ENCODE results near the gene ATP5IF1. TPM values are rescaled to one million over a fixed set of nuclear protein-coding genes. Genes with fewer than 3 reads are reported as not detected.

Gene ATP5IF1
- total and polyA plus RNA-seq, 9 of the 15 experiments (the other 6 are each of a cell fraction or from before 2014, with no cell fraction given): 292 to 1,422 (median 388) TPM

DNA sequence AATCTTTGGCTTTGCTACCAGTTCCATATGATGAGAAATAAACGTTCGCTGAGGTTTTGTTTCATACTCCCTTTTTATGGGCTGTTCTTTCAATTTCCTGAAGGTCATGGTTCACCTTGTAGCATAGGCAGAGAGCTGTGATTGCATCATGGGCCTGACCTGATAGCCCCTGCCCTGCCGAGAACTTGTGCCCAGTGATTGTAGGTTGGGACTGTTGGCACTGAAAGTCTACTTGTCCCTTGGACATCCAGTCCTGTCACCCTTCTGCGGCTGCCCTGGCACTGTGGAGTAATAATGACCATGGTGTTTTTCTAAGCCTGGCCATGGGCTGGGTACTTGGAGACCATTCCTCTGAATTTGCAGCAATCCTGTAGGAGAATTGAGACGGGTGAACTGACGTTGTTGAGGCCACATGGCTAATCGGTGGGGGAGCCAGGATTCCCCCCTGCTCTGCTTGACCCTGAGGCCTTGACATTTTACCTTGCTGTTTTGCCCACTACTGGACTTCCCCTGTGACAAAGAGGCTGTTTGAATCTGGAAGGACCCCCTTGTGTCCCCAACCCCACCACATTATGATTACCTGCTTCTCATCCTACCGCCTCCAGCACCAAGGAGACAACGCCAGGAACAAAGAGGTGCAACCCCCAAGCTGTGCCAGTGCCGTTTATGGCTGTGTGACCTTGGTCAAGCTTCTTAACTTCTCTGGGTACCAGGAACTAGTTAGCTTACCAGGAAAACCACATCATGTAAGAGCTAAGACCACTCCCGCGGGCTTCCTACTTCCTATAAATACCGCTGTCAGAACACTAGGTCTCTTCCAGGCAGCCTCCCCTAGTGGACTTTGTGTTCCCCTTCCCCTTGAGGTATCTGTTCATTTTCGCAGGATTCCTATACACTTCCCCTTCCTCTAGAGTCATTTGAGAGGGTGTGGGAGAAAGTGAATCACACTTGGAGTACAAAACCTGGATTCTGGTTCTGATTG is 46.8 kb downstream of the ATP5IF1 start (continued):
- TF ChIP-seq, protein P1, sequence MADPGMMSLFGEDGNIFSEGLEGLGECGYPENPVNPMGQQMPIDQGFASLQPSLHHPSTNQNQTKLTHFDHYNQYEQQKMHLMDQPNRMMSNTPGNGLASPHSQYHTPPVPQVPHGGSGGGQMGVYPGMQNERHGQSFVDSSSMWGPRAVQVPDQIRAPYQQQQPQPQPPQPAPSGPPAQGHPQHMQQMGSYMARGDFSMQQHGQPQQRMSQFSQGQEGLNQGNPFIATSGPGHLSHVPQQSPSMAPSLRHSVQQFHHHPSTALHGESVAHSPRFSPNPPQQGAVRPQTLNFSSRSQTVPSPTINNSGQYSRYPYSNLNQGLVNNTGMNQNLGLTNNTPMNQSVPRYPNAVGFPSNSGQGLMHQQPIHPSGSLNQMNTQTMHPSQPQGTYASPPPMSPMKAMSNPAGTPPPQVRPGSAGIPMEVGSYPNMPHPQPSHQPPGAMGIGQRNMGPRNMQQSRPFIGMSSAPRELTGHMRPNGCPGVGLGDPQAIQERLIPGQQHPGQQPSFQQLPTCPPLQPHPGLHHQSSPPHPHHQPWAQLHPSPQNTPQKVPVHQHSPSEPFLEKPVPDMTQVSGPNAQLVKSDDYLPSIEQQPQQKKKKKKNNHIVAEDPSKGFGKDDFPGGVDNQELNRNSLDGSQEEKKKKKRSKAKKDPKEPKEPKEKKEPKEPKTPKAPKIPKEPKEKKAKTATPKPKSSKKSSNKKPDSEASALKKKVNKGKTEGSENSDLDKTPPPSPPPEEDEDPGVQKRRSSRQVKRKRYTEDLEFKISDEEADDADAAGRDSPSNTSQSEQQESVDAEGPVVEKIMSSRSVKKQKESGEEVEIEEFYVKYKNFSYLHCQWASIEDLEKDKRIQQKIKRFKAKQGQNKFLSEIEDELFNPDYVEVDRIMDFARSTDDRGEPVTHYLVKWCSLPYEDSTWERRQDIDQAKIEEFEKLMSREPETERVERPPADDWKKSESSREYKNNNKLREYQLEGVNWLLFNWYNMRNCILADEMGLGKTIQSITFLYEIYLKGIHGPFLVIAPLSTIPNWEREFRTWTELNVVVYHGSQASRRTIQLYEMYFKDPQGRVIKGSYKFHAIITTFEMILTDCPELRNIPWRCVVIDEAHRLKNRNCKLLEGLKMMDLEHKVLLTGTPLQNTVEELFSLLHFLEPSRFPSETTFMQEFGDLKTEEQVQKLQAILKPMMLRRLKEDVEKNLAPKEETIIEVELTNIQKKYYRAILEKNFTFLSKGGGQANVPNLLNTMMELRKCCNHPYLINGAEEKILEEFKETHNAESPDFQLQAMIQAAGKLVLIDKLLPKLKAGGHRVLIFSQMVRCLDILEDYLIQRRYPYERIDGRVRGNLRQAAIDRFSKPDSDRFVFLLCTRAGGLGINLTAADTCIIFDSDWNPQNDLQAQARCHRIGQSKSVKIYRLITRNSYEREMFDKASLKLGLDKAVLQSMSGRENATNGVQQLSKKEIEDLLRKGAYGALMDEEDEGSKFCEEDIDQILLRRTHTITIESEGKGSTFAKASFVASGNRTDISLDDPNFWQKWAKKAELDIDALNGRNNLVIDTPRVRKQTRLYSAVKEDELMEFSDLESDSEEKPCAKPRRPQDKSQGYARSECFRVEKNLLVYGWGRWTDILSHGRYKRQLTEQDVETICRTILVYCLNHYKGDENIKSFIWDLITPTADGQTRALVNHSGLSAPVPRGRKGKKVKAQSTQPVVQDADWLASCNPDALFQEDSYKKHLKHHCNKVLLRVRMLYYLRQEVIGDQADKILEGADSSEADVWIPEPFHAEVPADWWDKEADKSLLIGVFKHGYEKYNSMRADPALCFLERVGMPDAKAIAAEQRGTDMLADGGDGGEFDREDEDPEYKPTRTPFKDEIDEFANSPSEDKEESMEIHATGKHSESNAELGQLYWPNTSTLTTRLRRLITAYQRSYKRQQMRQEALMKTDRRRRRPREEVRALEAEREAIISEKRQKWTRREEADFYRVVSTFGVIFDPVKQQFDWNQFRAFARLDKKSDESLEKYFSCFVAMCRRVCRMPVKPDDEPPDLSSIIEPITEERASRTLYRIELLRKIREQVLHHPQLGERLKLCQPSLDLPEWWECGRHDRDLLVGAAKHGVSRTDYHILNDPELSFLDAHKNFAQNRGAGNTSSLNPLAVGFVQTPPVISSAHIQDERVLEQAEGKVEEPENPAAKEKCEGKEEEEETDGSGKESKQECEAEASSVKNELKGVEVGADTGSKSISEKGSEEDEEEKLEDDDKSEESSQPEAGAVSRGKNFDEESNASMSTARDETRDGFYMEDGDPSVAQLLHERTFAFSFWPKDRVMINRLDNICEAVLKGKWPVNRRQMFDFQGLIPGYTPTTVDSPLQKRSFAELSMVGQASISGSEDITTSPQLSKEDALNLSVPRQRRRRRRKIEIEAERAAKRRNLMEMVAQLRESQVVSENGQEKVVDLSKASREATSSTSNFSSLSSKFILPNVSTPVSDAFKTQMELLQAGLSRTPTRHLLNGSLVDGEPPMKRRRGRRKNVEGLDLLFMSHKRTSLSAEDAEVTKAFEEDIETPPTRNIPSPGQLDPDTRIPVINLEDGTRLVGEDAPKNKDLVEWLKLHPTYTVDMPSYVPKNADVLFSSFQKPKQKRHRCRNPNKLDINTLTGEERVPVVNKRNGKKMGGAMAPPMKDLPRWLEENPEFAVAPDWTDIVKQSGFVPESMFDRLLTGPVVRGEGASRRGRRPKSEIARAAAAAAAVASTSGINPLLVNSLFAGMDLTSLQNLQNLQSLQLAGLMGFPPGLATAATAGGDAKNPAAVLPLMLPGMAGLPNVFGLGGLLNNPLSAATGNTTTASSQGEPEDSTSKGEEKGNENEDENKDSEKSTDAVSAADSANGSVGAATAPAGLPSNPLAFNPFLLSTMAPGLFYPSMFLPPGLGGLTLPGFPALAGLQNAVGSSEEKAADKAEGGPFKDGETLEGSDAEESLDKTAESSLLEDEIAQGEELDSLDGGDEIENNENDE (IDR thresholded peaks at IDR 0.05; ENCODE audit: low read depth, low read length): no peak
- TF ChIP-seq, protein P2, sequence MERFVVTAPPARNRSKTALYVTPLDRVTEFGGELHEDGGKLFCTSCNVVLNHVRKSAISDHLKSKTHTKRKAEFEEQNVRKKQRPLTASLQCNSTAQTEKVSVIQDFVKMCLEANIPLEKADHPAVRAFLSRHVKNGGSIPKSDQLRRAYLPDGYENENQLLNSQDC (CRISPR knock-in tag; IDR thresholded peaks at IDR 0.05): no peak
- TF ChIP-seq ETV6 (IDR thresholded peaks at IDR 0.05; ENCODE audit: borderline replicate concordance in 1 of 2, low read depth in 2 of 2, low read length in 1 of 2) (peak; percentile 63 to 86; a peak in 3 of 4 replicates), ETV6 (CRISPR knock-in tag; IDR thresholded peaks at IDR 0.05; ENCODE audit: borderline replicate concordance) (no peak), ZNF717 (CRISPR knock-in tag; IDR thresholded peaks at IDR 0.05) (0 out of 2 replicates have a peak, but pooled peaks have one; percentile 25), CBFB (CRISPR knock-in tag; IDR thresholded peaks at IDR 0.05) (no peak), XRCC3 (IDR thresholded peaks at IDR 0.05) (no peak), RBM25 (IDR thresholded peaks at IDR 0.05; ENCODE audit: low read depth, low read length, severe bottlenecking) (peak; percentile 48), BDP1 (IDR thresholded peaks at IDR 0.05; ENCODE audit: insufficient read depth, insufficient read length) (no peak), ZNF282 (CRISPR knock-in tag; IDR thresholded peaks at IDR 0.05) (no peak), RAD21 (CRISPR knock-in tag; conservative IDR thresholded peaks at IDR 0.05 in 1 of 2, IDR thresholded peaks at IDR 0.05 in 1 of 2) (no peak)
- TF ChIP-seq, protein P3, sequence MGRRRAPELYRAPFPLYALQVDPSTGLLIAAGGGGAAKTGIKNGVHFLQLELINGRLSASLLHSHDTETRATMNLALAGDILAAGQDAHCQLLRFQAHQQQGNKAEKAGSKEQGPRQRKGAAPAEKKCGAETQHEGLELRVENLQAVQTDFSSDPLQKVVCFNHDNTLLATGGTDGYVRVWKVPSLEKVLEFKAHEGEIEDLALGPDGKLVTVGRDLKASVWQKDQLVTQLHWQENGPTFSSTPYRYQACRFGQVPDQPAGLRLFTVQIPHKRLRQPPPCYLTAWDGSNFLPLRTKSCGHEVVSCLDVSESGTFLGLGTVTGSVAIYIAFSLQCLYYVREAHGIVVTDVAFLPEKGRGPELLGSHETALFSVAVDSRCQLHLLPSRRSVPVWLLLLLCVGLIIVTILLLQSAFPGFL (CRISPR knock-in tag; IDR thresholded peaks at IDR 0.05): no peak

All from K562 (cell line).